Measurements from ENCODE around the gene CDIPT. TPM values are rescaled to one million over a fixed set of nuclear protein-coding genes. Genes with fewer than 3 reads are reported as not detected.
A peak's percentile ranks its signal among the peaks of the same experiment; 100 is the strongest.

Gene CDIPT
- total and polyA plus RNA-seq, 2 of the 13 experiments (the other 11 are each of a cell fraction or from before 2014, with no cell fraction given) = 54.9 to 97.5 TPM

DNA sequence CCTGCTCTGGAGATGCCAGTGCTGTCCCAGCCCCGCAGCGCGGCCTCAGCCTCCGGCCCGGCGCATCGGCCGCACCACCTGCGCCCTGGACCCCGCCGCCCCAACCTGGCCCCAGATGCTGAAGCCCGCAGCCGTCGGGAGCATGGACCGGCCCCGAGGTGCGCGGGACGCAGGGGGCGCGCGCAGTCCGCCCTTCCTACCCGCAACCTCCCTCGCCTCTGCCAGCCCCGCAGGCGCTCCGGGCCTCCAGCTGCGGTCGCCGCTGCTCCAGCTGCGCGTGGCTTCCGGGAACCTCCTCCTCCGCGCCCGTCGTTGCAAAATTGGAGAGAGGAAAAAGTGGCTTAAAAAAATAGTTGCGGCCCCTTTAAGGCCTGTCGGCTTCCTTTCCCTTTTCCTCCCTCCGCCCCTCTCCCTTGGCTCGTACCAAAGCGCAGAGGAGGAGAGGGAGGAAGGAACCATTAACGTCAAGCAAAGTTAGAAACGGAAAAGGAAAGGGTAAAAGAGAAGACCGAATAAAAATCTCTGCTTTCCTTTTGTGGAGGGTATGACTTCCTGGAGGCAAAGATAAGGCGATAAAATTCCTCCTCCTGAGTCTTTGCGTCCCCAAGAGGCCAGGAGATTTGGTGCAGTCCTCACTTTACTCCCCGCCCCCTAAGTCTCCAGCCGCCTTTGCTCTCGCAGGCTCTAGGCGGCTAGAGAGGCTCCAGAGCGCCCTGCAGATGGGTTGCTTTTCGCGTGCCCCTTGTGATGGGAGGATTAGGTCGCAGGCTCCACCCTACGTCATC is at the start of gene CDIPT (continued):
- TF ChIP-seq ZFYVE20 (CRISPR knock-in tag; IDR thresholded peaks at IDR 0.05; ENCODE audit: borderline replicate concordance, low read depth) = no peak
- TF ChIP-seq NFYB (CRISPR knock-in tag; IDR thresholded peaks at IDR 0.05) = peak; percentile 56
- peak; percentile 68 for TF ChIP-seq GMEB2 (CRISPR knock-in tag; IDR thresholded peaks at IDR 0.05; ENCODE audit: low read depth)
- TF ChIP-seq SETDB1 (CRISPR knock-in tag; IDR thresholded peaks at IDR 0.05; ENCODE audit: borderline replicate concordance) = no peak
- TF ChIP-seq EED (CRISPR knock-in tag; IDR thresholded peaks at IDR 0.05) = 0 out of 2 replicates have a peak, but pooled peaks have one; percentile 2
- peak; percentile 96 for TF ChIP-seq ZNF777 (CRISPR knock-in tag; IDR thresholded peaks at IDR 0.05)
- TF ChIP-seq SRSF9 (IDR thresholded peaks at IDR 0.05; ENCODE audit: borderline replicate concordance, insufficient read depth, low read depth, low read length, poor library complexity, severe bottlenecking) = no peak
- TF ChIP-seq NFE2 (CRISPR knock-in tag; IDR thresholded peaks at IDR 0.05) = no peak
- TF ChIP-seq ZNF816 (CRISPR knock-in tag; IDR thresholded peaks at IDR 0.05; ENCODE audit: borderline replicate concordance) = no peak
- TF ChIP-seq, protein P1, sequence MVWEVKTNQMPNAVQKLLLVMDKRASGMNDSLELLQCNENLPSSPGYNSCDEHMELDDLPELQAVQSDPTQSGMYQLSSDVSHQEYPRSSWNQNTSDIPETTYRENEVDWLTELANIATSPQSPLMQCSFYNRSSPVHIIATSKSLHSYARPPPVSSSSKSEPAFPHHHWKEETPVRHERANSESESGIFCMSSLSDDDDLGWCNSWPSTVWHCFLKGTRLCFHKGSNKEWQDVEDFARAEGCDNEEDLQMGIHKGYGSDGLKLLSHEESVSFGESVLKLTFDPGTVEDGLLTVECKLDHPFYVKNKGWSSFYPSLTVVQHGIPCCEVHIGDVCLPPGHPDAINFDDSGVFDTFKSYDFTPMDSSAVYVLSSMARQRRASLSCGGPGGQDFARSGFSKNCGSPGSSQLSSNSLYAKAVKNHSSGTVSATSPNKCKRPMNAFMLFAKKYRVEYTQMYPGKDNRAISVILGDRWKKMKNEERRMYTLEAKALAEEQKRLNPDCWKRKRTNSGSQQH (CRISPR knock-in tag; IDR thresholded peaks at IDR 0.05; ENCODE audit: low read depth) = peak; percentile 78
- no peak for TF ChIP-seq SOX6 (IDR thresholded peaks at IDR 0.05)
- TF ChIP-seq SOX6 (CRISPR knock-in tag; IDR thresholded peaks at IDR 0.05) = peak; percentile 68
- no peak for TF ChIP-seq IKZF4 (CRISPR knock-in tag; IDR thresholded peaks at IDR 0.05; ENCODE audit: borderline replicate concordance, low read depth, not compliant biosample characterization)
- no peak for TF ChIP-seq MAF1 (CRISPR knock-in tag; IDR thresholded peaks at IDR 0.05; ENCODE audit: borderline replicate concordance)
- TF ChIP-seq ZNF75D (CRISPR knock-in tag; IDR thresholded peaks at IDR 0.05; ENCODE audit: borderline replicate concordance) = no peak
- TF ChIP-seq ZNF569 (CRISPR knock-in tag; IDR thresholded peaks at IDR 0.05; ENCODE audit: borderline replicate concordance) = no peak; the same call in 1 of the 2 replicates
- TF ChIP-seq TRIM24 (CRISPR knock-in tag; IDR thresholded peaks at IDR 0.05) = no peak
- peak; percentile 95 for TF ChIP-seq IKZF5 (CRISPR knock-in tag; IDR thresholded peaks at IDR 0.05)
- peak; percentile 66; the same call in 1 of the 2 replicates for TF ChIP-seq KMT2B (CRISPR knock-in tag; IDR thresholded peaks at IDR 0.05)
- TF ChIP-seq PBX2 (CRISPR knock-in tag; IDR thresholded peaks at IDR 0.05) = no peak
- no peak for TF ChIP-seq TBP (CRISPR knock-in tag; IDR thresholded peaks at IDR 0.05)
- no peak for TF ChIP-seq SSRP1 (CRISPR knock-in tag; IDR thresholded peaks at IDR 0.05)
- TF ChIP-seq ISX (CRISPR knock-in tag; conservative IDR thresholded peaks at IDR 0.05) = no peak
- TF ChIP-seq GPN1 (CRISPR knock-in tag; IDR thresholded peaks at IDR 0.05; ENCODE audit: borderline replicate concordance) = no peak
- no peak for TF ChIP-seq ZNF782 (CRISPR knock-in tag; IDR thresholded peaks at IDR 0.05; ENCODE audit: borderline replicate concordance)
- no peak for TF ChIP-seq RORA (CRISPR knock-in tag; IDR thresholded peaks at IDR 0.05)
- peak; percentile 71 for TF ChIP-seq TAF1 (CRISPR knock-in tag; IDR thresholded peaks at IDR 0.05)
